GM18499 (cell line): Measurements from ENCODE around the gene L3MBTL1.
"Not testable (repeated sequence)": the region's sequence is repeated elsewhere in the genome, so short reads cannot be mapped to it uniquely, and the experiment has no call there.

Experiments used
- ATAC-seq: cut with Tn5 transposase; IDR thresholded peaks from one replicate; pipeline ENCODE4 v1.9.1; 2021; ENCODE audit warnings: moderate number of reproducible peaks; ENCODE audit not compliant: insufficient read depth, unreplicated experiment

Gene L3MBTL1

DNA sequence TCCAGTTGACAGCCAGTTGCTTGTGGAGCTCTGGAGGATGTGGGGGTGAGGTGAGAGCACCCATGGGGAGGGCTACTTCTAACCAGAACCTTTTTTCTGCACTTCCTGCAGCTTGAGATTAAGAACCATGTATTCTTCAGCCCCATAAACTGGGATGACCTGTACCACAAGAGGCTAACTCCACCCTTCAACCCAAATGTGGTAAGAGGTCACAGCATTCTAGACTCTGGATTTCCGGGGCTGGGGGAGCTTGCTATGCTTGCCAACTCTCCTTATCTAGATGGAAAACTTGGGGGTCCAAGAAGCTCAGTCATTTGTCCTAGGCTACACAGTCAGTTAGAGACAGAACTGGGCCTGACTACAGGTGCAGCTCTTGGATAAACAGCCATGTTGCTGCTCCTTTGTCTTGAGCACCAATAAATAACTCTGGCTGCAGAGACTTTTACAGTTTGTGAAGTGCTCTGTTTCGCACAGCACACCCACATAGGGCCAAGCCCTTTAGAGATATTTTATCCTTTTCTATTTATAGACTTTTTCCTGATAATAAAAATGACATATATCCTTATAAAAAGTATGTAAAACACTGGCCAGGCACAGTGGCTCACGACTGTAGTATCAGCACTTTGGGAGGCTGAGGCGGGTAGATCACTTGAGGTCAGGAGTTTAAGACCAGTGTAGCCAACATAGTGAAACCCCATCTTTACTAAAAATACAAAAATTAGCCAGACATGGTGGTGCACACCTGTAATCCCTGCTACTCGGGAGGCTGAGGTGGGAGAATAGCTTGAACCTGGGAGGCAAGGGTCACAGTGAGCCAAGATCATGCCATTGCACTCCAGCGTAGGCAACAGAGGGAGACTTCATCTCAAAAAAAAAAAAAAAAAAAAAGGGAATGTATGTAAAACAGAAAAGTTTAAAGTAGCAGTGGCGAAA, 72.6 kb downstream of the L3MBTL1 start:
- ATAC-seq, result no peak

DNA sequence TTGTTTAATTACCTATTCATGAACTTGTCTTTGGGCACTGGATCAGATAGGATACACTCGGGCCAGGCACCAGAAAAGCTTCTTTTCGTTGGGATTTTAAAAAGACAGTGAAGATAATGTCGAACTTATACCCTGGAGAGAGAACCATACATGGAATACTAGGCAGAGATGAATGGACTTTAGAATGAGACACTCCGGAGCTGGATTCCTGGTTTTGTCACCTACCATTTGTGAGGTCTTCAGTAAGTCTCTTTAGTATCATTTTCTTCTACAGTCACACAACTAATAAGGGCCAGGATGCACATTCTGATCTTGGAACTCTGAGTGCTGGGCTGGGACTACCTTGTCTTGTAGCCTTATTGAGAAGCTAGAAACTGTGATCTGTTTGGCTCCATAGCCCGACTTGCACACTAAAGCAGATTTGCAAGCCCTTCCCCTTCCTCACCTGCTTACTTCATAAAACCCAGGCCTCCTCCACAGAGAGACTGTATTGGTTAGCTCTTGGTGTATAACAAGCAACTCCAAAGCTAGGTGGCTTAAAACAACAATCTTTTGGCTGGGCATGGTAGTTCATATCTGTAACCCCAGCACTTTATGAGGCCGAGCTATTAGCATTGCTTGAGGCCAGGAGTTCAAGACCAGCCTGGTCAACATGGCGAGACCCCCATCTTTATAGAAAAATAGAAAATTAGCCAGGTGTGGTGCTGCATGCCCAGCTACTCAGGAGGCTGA, 75.8 kb downstream of the L3MBTL1 start:
- no peak for ATAC-seq

DNA sequence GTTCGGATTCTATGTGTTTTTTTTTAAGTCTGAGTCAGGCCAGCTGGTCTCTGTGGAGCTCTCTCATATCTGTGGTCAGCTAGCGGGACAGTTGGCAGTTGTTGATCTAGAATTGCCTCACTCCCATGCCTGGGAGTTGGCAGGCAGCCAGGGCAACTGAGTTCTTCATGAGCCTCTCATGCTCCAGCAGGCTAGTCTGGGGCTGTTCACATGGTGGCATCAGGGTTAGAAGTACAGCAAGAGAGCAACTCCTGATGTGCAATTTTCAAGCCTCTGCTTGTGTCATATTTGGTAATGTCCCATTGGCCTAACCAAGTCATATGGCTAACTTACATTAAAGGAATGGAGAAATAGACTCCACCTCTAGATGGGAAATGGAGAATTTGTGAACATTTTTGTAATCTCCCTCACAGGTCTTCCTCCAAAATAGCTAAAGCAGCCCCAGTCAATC, 76.5 kb downstream of the L3MBTL1 start:
- no peak for ATAC-seq

DNA sequence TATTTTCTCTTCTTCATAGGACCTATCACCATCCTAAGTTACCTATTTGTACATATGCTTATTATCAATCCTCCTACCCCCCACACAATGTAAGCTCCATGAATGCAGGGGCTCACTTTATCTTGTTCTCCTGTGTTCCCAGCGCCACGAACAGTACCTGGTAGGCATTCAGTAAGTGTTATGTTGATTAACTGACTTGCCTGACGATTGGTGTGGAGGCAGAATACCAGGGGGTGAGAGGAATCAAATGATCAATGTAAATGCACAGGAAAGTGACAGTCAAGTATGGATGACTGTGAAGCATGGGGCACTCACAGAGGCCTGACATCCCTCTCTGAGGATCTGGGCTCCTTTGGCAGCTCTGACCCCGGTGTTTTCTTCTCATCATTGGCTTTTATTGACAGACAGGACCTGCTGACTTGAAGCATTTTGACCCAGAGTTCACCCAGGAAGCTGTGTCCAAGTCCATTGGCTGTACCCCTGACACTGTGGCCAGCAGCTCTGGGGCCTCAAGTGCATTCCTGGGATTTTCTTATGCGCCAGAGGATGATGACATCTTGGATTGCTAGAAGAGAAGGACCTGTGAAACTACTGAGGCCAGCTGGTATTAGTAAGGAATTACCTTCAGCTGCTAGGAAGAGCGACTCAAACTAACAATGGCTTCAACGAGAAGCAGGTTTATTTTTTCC, 77.1 kb downstream of the L3MBTL1 start:
- no peak for ATAC-seq

DNA sequence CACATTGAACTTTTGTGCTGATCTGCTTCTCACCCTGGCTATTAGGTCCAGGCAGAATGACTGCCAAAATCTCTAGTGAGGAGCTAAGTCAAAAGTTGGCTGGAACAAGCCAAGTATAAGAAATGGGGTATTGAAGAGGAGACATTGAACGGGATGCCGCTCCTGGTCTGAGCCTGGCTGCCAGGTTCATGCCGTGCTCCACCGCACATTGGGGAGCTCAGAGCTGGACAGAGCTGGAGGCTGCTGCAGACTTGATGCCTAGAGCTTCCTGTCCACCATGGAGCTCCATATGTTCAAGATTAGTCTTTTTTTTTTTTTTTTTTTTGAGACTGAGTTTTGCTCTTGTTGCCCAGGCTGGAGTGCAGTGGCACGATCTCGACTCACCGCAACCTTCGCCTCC, 79.1 kb downstream of the L3MBTL1 start:
- ATAC-seq, result no peak

DNA sequence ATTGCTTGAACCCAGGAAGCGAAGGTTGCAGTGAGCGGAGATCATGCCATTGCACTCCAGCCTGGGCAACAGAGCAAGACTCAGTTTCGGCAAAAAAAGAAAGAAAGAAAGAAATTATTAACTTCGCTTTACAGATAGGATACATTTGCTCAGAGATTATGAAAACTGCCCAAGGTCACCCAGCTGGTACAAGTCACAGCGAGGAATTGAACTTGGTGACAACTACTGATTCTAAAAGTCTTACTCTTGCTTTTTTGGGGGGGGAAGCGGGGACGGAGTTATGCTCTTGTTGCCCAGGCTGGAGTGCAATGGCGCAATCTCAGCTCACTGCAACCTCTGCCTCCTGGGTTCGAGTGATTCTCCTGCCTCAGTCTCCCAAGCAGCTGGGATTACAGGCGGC, 81.0 kb downstream of the L3MBTL1 start:
- ATAC-seq, result not testable (repeated sequence)

DNA sequence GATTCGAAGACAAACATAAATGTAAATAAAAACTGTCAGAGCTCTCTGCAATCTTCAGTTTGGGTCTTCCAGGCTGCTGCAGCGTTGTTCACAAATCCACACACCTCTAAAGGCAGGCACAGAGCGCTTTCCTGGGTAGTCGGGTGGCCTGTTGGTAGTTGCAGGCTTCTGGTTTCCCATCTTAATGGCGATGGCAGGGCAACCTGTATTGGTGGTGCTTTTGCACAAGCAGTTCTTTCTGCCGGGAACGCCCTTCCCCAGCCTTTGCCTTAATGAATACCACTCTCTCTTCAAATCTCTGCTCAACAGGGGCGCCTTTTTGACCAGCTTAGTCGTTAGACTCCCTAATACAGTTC, 82.5 kb downstream of the L3MBTL1 start:
- ATAC-seq, result no peak

DNA sequence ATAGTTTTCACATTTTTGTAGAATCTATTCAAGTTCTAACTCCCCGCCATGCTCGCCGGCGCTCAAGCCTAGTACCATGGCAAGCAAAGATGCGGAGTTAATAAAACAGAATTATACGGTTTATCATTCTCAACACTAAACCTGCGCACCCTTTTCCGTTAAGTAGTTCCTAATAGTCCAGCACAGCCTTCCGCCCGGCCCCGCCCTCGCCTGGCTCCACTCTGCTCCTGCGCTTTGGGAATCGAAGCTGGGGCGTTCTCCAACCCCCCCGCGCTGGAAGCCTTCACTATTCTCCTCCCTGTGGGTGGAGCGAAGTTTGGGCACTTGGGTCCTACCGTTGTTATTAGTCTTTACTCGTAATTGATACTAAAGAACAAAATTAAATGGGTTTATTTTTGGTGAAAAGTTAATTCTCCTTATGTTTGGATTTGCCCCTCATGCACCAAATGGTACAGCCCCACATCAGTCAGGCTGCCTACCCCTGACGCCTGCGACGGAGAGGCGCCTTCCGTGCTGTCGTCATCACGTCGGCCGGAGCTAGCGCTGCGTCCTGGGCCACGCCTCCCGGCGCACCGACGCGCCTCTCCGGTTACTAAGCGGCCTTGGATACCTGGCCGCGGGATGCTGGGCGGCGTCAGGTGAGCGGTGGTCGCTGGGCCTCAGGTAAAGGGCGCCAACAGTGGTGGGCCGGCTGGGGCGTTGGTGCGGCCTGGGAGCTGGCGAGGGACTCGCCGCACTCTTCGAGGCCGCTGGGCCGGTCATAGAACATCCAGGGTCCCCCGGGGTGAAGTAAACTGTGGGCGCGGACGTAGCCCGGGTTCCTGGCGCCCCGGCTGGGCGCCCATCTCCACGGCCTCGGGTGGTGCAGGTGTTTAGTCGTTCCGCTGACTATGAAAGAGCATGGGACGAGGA, 83.2 kb downstream of the L3MBTL1 start, which contains the start of gene IFT52:
Gene IFT52, plus strand, starts transcription at position 546 of the 912 bp plus-strand sequence. CDS start 3,762 bp downstream, outside the sequence.
- peak; percentile 71 for ATAC-seq
